ENCODE results near the gene ZNF503.

The ZNF503 gene

GRCh38 chr10:75407224-75407712 lies 5.7 kb upstream of the ZNF503 start:
- no peak for TF ChIP-seq CTCF (conservative IDR thresholded peaks at IDR 0.05; ENCODE audit: control insufficient read depth, insufficient read depth, low read depth, low read length)
- H3K4me3 ChIP-seq (ENCODE audit: control insufficient read depth, low read depth, low read length), result no peak overlapping the region
- DNase-seq (ENCODE audit: low read depth), result no peak

- DNase-seq (ENCODE audit: low read depth), result no peak
- H3K4me3 ChIP-seq (ENCODE audit: control insufficient read depth, low read depth, low read length), result no peak overlapping the region
- no peak for TF ChIP-seq CTCF (conservative IDR thresholded peaks at IDR 0.05; ENCODE audit: control insufficient read depth, insufficient read depth, low read depth, low read length)
These were observed 5.1 kb upstream of the ZNF503 start for GRCh38 chr10:75406462-75407223.

GRCh38 chr10:75405598-75406461 lies 4.3 kb upstream of the ZNF503 start:
- no peak for DNase-seq (ENCODE audit: low read depth)
- H3K4me3 ChIP-seq (ENCODE audit: control insufficient read depth, low read depth, low read length), result no peak overlapping the region

GRCh38 chr10:75404815-75405597 lies 3.4 kb upstream of the ZNF503 start:
- no peak for TF ChIP-seq CTCF (conservative IDR thresholded peaks at IDR 0.05; ENCODE audit: control insufficient read depth, insufficient read depth, low read depth, low read length)
- H3K4me3 ChIP-seq (ENCODE audit: control insufficient read depth, low read depth, low read length), result no peak overlapping the region
- no peak for DNase-seq (ENCODE audit: low read depth)

More at GRCh38 chr10:75405598-75406461, 4.3 kb upstream of the ZNF503 start:
- no peak for TF ChIP-seq CTCF (conservative IDR thresholded peaks at IDR 0.05; ENCODE audit: control insufficient read depth, insufficient read depth, low read depth, low read length)

- DNase-seq (ENCODE audit: low read depth), result no peak
- no peak for TF ChIP-seq CTCF (conservative IDR thresholded peaks at IDR 0.05; ENCODE audit: control insufficient read depth, insufficient read depth, low read depth, low read length)
- H3K4me3 ChIP-seq (ENCODE audit: control insufficient read depth, low read depth, low read length), result peak overlapping the region; percentile 97
These were observed 2.6 kb upstream of the ZNF503 start for GRCh38 chr10:75403939-75404814.

Data from fibroblast of mammary gland (primary cell).